ENCODE measurements around the gene CKAP4.

DNA sequence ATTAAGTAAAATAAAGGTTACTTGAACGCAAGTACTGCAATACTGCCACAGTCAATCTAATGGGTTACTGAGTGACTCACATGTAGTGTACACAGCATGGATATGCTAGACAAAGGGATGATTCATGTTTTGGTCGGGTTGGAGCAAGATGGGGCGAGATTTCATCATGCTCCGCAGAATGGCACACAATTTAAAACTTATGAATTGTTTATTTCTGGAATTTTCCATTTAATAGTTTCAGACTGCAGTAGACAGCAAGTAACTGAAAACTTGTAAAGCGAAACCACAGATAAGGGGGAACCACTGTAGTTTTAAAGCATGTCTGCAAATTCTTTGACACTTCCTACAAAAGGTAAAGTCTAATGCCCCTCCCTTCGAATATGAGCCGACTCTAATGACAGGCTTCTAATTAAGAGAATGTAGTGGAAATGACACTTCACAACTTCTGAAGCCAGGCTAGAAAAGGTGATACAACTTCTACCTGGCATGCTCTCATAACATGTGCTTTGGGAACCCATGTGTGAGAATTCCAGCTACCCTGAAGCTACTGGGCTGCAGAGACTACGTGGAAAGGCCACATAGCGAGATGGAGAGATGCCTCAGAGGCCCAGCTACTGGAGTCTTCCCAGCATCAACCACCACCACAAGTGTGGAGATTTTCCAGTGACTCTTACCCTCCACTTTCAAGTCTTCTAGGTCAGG lies 40.8 kb upstream of the CKAP4 start:
- TF ChIP-seq CCAR2 (optimal IDR thresholded peaks at IDR 0.05; ENCODE audit: low read depth, low read length), result no peak
- no peak for TF ChIP-seq ZNF282 (IDR thresholded peaks at IDR 0.05; ENCODE audit: partially characterized antibody)
- TF ChIP-seq TCF12 (IDR thresholded peaks at IDR 0.05), result no peak
- TF ChIP-seq TCF12 (CRISPR knock-in tag; IDR thresholded peaks at IDR 0.05), result no peak
- TF ChIP-seq HOXA9 (CRISPR knock-in tag; IDR thresholded peaks at IDR 0.05; ENCODE audit: borderline replicate concordance), result no peak
- TF ChIP-seq ZNF12 (CRISPR knock-in tag; IDR thresholded peaks at IDR 0.05), result peak; percentile 46; the same call in 1 of the 2 replicates
- TF ChIP-seq HDAC2 (CRISPR knock-in tag; IDR thresholded peaks at IDR 0.05), result peak; percentile 65
- TF ChIP-seq, protein P1, sequence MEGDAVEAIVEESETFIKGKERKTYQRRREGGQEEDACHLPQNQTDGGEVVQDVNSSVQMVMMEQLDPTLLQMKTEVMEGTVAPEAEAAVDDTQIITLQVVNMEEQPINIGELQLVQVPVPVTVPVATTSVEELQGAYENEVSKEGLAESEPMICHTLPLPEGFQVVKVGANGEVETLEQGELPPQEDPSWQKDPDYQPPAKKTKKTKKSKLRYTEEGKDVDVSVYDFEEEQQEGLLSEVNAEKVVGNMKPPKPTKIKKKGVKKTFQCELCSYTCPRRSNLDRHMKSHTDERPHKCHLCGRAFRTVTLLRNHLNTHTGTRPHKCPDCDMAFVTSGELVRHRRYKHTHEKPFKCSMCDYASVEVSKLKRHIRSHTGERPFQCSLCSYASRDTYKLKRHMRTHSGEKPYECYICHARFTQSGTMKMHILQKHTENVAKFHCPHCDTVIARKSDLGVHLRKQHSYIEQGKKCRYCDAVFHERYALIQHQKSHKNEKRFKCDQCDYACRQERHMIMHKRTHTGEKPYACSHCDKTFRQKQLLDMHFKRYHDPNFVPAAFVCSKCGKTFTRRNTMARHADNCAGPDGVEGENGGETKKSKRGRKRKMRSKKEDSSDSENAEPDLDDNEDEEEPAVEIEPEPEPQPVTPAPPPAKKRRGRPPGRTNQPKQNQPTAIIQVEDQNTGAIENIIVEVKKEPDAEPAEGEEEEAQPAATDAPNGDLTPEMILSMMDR (CRISPR knock-in tag; IDR thresholded peaks at IDR 0.05), result no peak
- 0 out of 2 replicates have a peak, but pooled peaks have one; percentile 56 for TF ChIP-seq NFIC (IDR thresholded peaks at IDR 0.05; ENCODE audit: low read length)

All from HepG2 (cell line).